Measurements from ENCODE around the gene FYB2.
A peak's percentile ranks its signal among the peaks of the same experiment; 100 is the strongest.
"Not testable (repeated sequence)": the region's sequence is repeated elsewhere in the genome, so short reads cannot be mapped to it uniquely, and the experiment has no call there.

FYB2 gene

GRCh38 chr1:56788588-56788987, 30.6 kb downstream of the FYB2 start:
- no peak for DNase-seq

GRCh38 chr1:56788102-56788501, 31.1 kb downstream of the FYB2 start:
- DNase-seq: no peak

- DNase-seq: no peak
Measured at GRCh38 chr1:56787330-56787729, 31.9 kb downstream of the FYB2 start.

- DNase-seq: no peak
Measured at GRCh38 chr1:56782773-56783172, 36.4 kb downstream of the FYB2 start.

GRCh38 chr1:56780826-56781225, 38.4 kb downstream of the FYB2 start:
- no peak for DNase-seq

- DNase-seq: no peak
Measured at GRCh38 chr1:56780128-56780750, 39.0 kb downstream of the FYB2 start.

- DNase-seq: no peak
Measured at GRCh38 chr1:56777972-56778371, 41.2 kb downstream of the FYB2 start.

- DNase-seq: not testable (repeated sequence)
Measured at GRCh38 chr1:56774732-56775131, 44.5 kb downstream of the FYB2 start.

GRCh38 chr1:56774067-56774609, 45.1 kb downstream of the FYB2 start:
- DNase-seq: no peak

GRCh38 chr1:56773341-56774066, 45.7 kb downstream of the FYB2 start:
- no peak for DNase-seq

GRCh38 chr1:56771717-56772116, 47.5 kb downstream of the FYB2 start:
- DNase-seq: no peak

- no peak for DNase-seq
Measured at GRCh38 chr1:56758794-56759193, 60.4 kb downstream of the FYB2 start.

- no peak for DNase-seq
Measured at GRCh38 chr1:56758135-56758534, 61.1 kb downstream of the FYB2 start.

GRCh38 chr1:56755911-56756310, 63.3 kb downstream of the FYB2 start:
- DNase-seq: no peak

- no peak for DNase-seq
Measured at GRCh38 chr1:56754708-56755479, 64.3 kb downstream of the FYB2 start.

- DNase-seq: no peak
Measured at GRCh38 chr1:56745231-56745630, 74.0 kb downstream of the FYB2 start.

GRCh38 chr1:56728964-56729363, 90.2 kb downstream of the FYB2 start:
- DNase-seq: no peak

GRCh38 chr1:56726706-56727105, 92.5 kb downstream of the FYB2 start:
- DNase-seq: no peak

GRCh38 chr1:56719171-56719570, 100.0 kb downstream of the FYB2 start:
- DNase-seq: no peak

GRCh38 chr1:56715156-56715555, 104.0 kb downstream of the FYB2 start:
- DNase-seq: peak; percentile 44

- DNase-seq: no peak
Measured at GRCh38 chr1:56713112-56713511, 106.1 kb downstream of the FYB2 start.

GRCh38 chr1:56712150-56712549, 107.1 kb downstream of the FYB2 start:
- no peak for DNase-seq

- peak; percentile 82 for DNase-seq
Measured at GRCh38 chr1:56710646-56711045, 108.6 kb downstream of the FYB2 start.

Measured in fibroblast of skin of scalp (primary cell).